DMS153 treated with DMSO at 0.1 percent for 48 hours (cell line): ENCODE measurements around the gene PFKFB3.
"Not testable (repeated sequence)": the region's sequence is repeated elsewhere in the genome, so short reads cannot be mapped to it uniquely, and the experiment has no call there.

ENCODE experiments used
- DNase-seq: peaks from one replicate; lab custom pipeline; 2025; ENCODE audit not compliant: unreplicated experiment; lab: John Stamatoyannopoulos, UW

The PFKFB3 gene

GRCh38 chr10:6270951-6271350, 68.2 kb downstream of the PFKFB3 start:
- no peak for DNase-seq

GRCh38 chr10:6271663-6272062, 68.9 kb downstream of the PFKFB3 start:
- DNase-seq, result no peak

GRCh38 chr10:6272126-6272525, 69.4 kb downstream of the PFKFB3 start:
- DNase-seq, result no peak

GRCh38 chr10:6273351-6273750, 70.6 kb downstream of the PFKFB3 start:
- DNase-seq, result no peak

- DNase-seq, result no peak
These were observed 71.3 kb downstream of the PFKFB3 start for GRCh38 chr10:6274040-6274439.

- no peak for DNase-seq
These were observed 71.8 kb downstream of the PFKFB3 start for GRCh38 chr10:6274484-6274883.

GRCh38 chr10:6275022-6275997, 72.6 kb downstream of the PFKFB3 start:
- DNase-seq, result no peak

- no peak for DNase-seq
These were observed 73.6 kb downstream of the PFKFB3 start for GRCh38 chr10:6276356-6276755.

- no peak for DNase-seq
These were observed 75.9 kb downstream of the PFKFB3 start for GRCh38 chr10:6278519-6279120.

- DNase-seq, result no peak
These were observed 77.0 kb downstream of the PFKFB3 start for GRCh38 chr10:6279540-6280267.

- DNase-seq, result no peak
These were observed 77.6 kb downstream of the PFKFB3 start for GRCh38 chr10:6280291-6280690.

GRCh38 chr10:6282454-6282958, 79.8 kb downstream of the PFKFB3 start:
- no peak for DNase-seq

GRCh38 chr10:6283655-6284054, 80.9 kb downstream of the PFKFB3 start:
- DNase-seq, result no peak

GRCh38 chr10:6290621-6291020, 87.9 kb downstream of the PFKFB3 start:
- DNase-seq, result not testable (repeated sequence)

GRCh38 chr10:6292741-6293151, 90.0 kb downstream of the PFKFB3 start:
- no peak for DNase-seq

- DNase-seq, result not testable (repeated sequence)
These were observed 93.7 kb downstream of the PFKFB3 start for GRCh38 chr10:6296425-6296824.

- DNase-seq, result no peak
These were observed 94.1 kb downstream of the PFKFB3 start for GRCh38 chr10:6296828-6297251.

GRCh38 chr10:6297522-6297921, 94.8 kb downstream of the PFKFB3 start:
- no peak for DNase-seq

- DNase-seq, result no peak
These were observed 95.2 kb downstream of the PFKFB3 start for GRCh38 chr10:6297951-6298381.

GRCh38 chr10:6298428-6298827, 95.7 kb downstream of the PFKFB3 start:
- no peak for DNase-seq

GRCh38 chr10:6299234-6299633, 96.5 kb downstream of the PFKFB3 start:
- no peak for DNase-seq
